CD4-positive, alpha-beta T cell (primary cell): ENCODE data around the gene CORO1A. TPM values are rescaled to one million over a fixed set of nuclear protein-coding genes. Genes with fewer than 3 reads are reported as not detected.
"Not testable (repeated sequence)": the region's sequence is repeated elsewhere in the genome, so short reads cannot be mapped to it uniquely, and the experiment has no call there.

ENCODE experiments used
- ATAC-seq: fragments of 200-7000 bp; cut with Tn5 transposase; one replicate; pipeline ENCODE4 v1.10.0; 2022; ENCODE audit warnings: mild to moderate bottlenecking; ENCODE audit not compliant: poor library complexity
- CTCF ChIA-PET: fragments of 350-600 bp; sonication (Branson Sonifier 250); formaldehyde crosslinking; loops from one replicate; lab custom pipeline; 2021; ENCODE audit warnings: antibody characterized with exemption, inconsistent platforms; lab: Charles Lee
- POLR2A ChIA-PET: fragments of 350-600 bp; sonication (Branson Sonifier 250); formaldehyde crosslinking; loops from one replicate; lab custom pipeline; 2021; ENCODE audit warnings: antibody characterized with exemption, inconsistent platforms; lab: Charles Lee
- DNase-seq, 14 experiments: peaks; one replicate each; pipeline ENCODE4 v3.0.0-alpha.2; 2013 to 2020; ENCODE audit warnings: mixed read lengths in 2 of 14
- H3K27ac ChIP-seq, 2 donors: one replicate each; pipeline versions ENCODE4 v1.5.1 to v1.7.0; 2013; ENCODE audit warnings: low read length in 2 of 2, low read depth in 1 of 2, mild to moderate bottlenecking in 1 of 2
- H3K27me3 ChIP-seq, 2 experiments: 1 replicate in 1 of 2; 2 replicates in 1 of 2; pipeline versions ENCODE4 v1.6.1 to v1.7.0; 2013; ENCODE audit warnings: low read length in 2 of 2, control low read depth in 1 of 2, mild to moderate bottlenecking in 1 of 2, moderate library complexity in 1 of 2; ENCODE audit not compliant: insufficient read depth in 2 of 2, control insufficient read depth in 1 of 2
- H3K36me3 ChIP-seq: one replicate; pipeline ENCODE4 v1.6.1; 2013; ENCODE audit warnings: low read length, control low read depth; ENCODE audit not compliant: insufficient read depth
- H3K4me1 ChIP-seq: one replicate; pipeline ENCODE4 v1.6.1; 2013; ENCODE audit warnings: low read length, control low read depth; ENCODE audit not compliant: insufficient read depth
- H3K4me3 ChIP-seq: one replicate; pipeline ENCODE4 v1.5.1; 2013; ENCODE audit warnings: mild to moderate bottlenecking, low read length, moderate library complexity
- H3K9me3 ChIP-seq, 2 experiments: 1 replicate in 1 of 2; 2 replicates in 1 of 2; pipeline versions ENCODE4 v1.6.1 to v1.7.0; 2013; ENCODE audit warnings: low read length in 2 of 2, mild to moderate bottlenecking in 2 of 2, control low read depth in 1 of 2, moderate library complexity in 1 of 2; ENCODE audit not compliant: control insufficient read depth in 1 of 2, insufficient read depth in 1 of 2
- H3K27ac Mint-ChIP-seq: one replicate; pipeline ENCODE4 v1.8.0; 2020; ENCODE audit warnings: mixed read lengths
- H3K27me3 Mint-ChIP-seq: one replicate; pipeline ENCODE4 v1.8.0; 2021; ENCODE audit warnings: mixed read lengths
- H3K36me3 Mint-ChIP-seq: one replicate; pipeline ENCODE4 v1.8.0; 2021; ENCODE audit warnings: low read depth, mixed read lengths
- H3K4me1 Mint-ChIP-seq: one replicate; pipeline ENCODE4 v1.8.0; 2021; ENCODE audit warnings: low read depth, mixed read lengths
- H3K4me3 Mint-ChIP-seq: one replicate; pipeline ENCODE4 v1.8.0; 2020; ENCODE audit warnings: mild to moderate bottlenecking, mixed read lengths
- H3K9me3 Mint-ChIP-seq: one replicate; pipeline ENCODE4 v1.8.0; 2020; ENCODE audit warnings: mixed read lengths
- intact Hi-C, 2 experiments: fragments of 100-400 bp; cut with DNase I in 1 of 2; cut with micrococcal nuclease in 1 of 2; formaldehyde crosslinking; loops; one replicate each; pipeline versions ENCODE4 v1.15.1 to v1.9.0; 2023 to 2025; cut with DNase I, micrococcal nuclease
- total RNA-seq, 174 experiments: library from RNA in 2 of 174; stranded (reverse) in 2 of 174; gene quantifications; one replicate each; pipeline ENCODE4 v1.2.3 and lab custom pipeline; 2021 to 2026

The CORO1A gene
- total RNA-seq, 2 experiments from 2014 or later, result 411 to 416 TPM

- CTCF ChIA-PET, H3K4me1 Mint-ChIP-seq, H3K27me3 Mint-ChIP-seq, H3K9me3 Mint-ChIP-seq, H3K4me3 ChIP-seq, H3K27ac ChIP-seq, DNase-seq, H3K36me3 Mint-ChIP-seq, H3K27me3 ChIP-seq, H3K36me3 ChIP-seq, H3K9me3 ChIP-seq, H3K27ac Mint-ChIP-seq, intact Hi-C loops, POLR2A ChIA-PET, H3K4me3 Mint-ChIP-seq, H3K4me1 ChIP-seq, ATAC-seq: not testable (repeated sequence)
Observed at GRCh38 chr16:30199049-30199448, 15.6 kb downstream of the CORO1A start, which contains the start of gene SULT1A3. TSS of gene SULT1A3 (plus strand) at chr16:30199255. CDS start at chr16:30200729, 1,474 bp downstream.

GRCh38 chr16:30199608-30200343 is 16.4 kb downstream of the CORO1A start:
- CTCF ChIA-PET, result not testable (repeated sequence)

DNA sequence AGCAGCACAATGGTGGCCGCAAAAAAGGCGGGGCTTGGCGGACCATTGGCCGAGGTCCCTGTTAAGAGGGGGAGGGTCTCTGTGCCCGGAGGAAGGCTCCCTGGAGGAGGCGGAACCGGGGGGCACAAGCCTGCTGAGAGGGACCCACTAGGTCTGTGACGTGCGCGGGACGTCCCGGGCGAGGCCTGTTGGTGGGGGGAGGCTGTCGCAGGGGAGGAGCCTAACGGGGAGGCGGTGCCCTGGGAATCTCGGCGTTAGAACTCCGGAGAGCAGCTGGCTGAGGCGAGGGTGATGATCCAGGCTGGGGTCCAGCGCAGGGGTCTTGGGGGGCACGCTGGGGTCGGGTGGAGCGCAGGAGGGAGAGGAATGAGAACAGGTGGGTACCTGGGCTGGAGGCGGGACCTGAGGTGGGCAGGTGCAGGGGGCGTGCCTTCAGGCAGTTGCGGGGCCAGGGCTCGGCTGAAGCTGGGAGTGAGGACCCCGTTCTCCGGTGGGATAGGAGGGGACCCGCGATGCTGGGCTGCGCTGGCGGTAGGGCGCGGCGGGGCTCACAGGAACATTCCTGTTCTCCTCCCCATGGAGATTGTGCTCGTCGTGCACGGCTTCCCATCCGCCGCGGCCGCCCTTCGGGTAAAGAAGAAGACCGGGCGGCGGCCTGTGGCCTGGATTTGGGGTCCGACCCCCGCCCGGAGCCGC is 22.3 kb downstream of the CORO1A start:
- CTCF ChIA-PET, H3K27me3 Mint-ChIP-seq, H3K27ac Mint-ChIP-seq, H3K27ac ChIP-seq, H3K4me3 Mint-ChIP-seq, H3K9me3 Mint-ChIP-seq, H3K9me3 ChIP-seq, H3K36me3 ChIP-seq, intact Hi-C loops, H3K27me3 ChIP-seq, H3K4me1 Mint-ChIP-seq, POLR2A ChIA-PET, H3K4me1 ChIP-seq, H3K36me3 Mint-ChIP-seq: not testable (repeated sequence)
- peak overlapping the region; percentile 48 for H3K4me3 ChIP-seq
- DNase-seq, result peak in 2 of 14 experiments; percentile 3 to 33
- ATAC-seq, result peak; percentile 74

More at GRCh38 chr16:30199608-30200343, 16.4 kb downstream of the CORO1A start:
- H3K9me3 ChIP-seq, H3K27me3 ChIP-seq, H3K4me1 Mint-ChIP-seq, H3K4me3 ChIP-seq, intact Hi-C loops, H3K27ac Mint-ChIP-seq, H3K27me3 Mint-ChIP-seq, DNase-seq, H3K36me3 ChIP-seq, H3K27ac ChIP-seq, H3K4me1 ChIP-seq, POLR2A ChIA-PET, H3K4me3 Mint-ChIP-seq, H3K9me3 Mint-ChIP-seq, ATAC-seq, H3K36me3 Mint-ChIP-seq: not testable (repeated sequence)

DNA sequence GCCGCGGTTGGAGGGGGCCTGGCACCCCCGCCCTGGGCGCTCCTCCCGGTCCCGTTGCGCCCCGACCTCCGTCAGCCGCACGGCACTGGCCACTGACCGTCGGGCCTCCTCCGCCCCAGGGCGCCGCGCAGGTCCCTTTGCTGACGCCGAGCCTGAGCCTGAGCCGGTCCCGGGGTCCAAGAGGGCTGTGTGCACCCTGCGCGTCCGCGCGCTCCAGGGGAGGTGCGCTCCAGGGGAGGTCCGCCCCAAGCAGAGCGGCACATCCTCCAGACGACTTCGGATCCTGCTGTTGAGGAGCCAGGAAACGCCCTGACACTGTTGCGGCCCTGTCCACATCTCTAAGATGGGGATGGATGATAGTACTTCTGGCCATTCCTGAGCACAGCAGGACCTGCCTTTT is 22.9 kb downstream of the CORO1A start:
- H3K27me3 ChIP-seq, H3K9me3 ChIP-seq, H3K27ac Mint-ChIP-seq, H3K36me3 ChIP-seq, H3K4me3 Mint-ChIP-seq, H3K36me3 Mint-ChIP-seq, POLR2A ChIA-PET, H3K9me3 Mint-ChIP-seq, H3K27ac ChIP-seq, H3K4me1 ChIP-seq, H3K4me1 Mint-ChIP-seq, CTCF ChIA-PET, H3K27me3 Mint-ChIP-seq, intact Hi-C loops, DNase-seq: not testable (repeated sequence)
- peak overlapping the region; percentile 48 for H3K4me3 ChIP-seq
- peak; percentile 64 for ATAC-seq

DNA sequence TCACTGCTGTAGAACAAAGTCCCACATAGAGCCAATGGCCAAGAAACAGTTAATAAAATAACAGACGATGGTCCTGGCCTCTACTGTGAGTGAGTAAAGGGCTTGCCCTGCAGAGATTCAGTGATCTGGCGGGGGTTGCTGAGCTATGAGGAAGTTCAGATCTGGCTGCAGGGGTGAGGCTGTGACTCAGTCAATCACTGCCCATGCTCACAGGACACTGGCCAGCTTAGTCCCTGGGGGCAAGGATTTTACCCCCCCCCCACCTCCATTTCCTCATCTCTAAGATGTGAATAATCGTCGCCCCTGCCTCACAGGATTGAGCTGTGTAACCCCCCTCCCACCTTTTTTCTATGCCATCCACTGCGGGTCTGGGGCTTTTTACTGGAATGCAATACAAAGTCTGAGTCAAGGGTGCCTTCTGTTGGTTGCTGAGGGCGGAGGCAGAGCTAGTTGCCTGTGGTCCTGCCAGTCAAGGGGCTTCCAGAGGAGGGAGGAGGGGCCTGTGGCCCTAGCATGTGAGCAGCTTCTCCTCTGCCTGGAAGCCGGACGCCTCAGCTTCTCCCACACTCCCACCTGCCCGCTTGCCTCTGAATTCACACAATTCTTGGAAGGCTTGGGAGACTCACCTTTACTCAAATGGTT is 23.8 kb downstream of the CORO1A start:
- ATAC-seq, CTCF ChIA-PET, H3K36me3 Mint-ChIP-seq: not testable (repeated sequence)

GRCh38 chr16:30209032-30209431 is 25.6 kb downstream of the CORO1A start:
- H3K27me3 ChIP-seq, H3K27ac ChIP-seq, H3K4me3 ChIP-seq, CTCF ChIA-PET, H3K9me3 ChIP-seq, H3K9me3 Mint-ChIP-seq, H3K4me3 Mint-ChIP-seq, H3K4me1 Mint-ChIP-seq, H3K36me3 ChIP-seq, H3K27me3 Mint-ChIP-seq, H3K27ac Mint-ChIP-seq, H3K36me3 Mint-ChIP-seq, H3K4me1 ChIP-seq, POLR2A ChIA-PET, intact Hi-C loops: not testable (repeated sequence)
- DNase-seq, result peak in 7 of 14 experiments; percentile 10 to 49 (median 34)
- peak; percentile 18 for ATAC-seq

More for the DNA sequence above, 23.8 kb downstream of the CORO1A start:
- H3K27ac Mint-ChIP-seq, H3K4me1 ChIP-seq, H3K27me3 ChIP-seq, POLR2A ChIA-PET, H3K27ac ChIP-seq, H3K4me3 ChIP-seq, H3K9me3 Mint-ChIP-seq, H3K9me3 ChIP-seq, H3K27me3 Mint-ChIP-seq, H3K4me3 Mint-ChIP-seq, H3K4me1 Mint-ChIP-seq, intact Hi-C loops, H3K36me3 ChIP-seq: not testable (repeated sequence)
- DNase-seq, result peak in 1 of 14 experiments; percentile 16
